Retinal pigment epithelial cell (primary cell): ENCODE results near the gene SAMD14.

Source experiments
- DNase-seq: peaks from one replicate; pipeline ENCODE4 v3.0.0-alpha.2; 2010; ENCODE audit warnings: low read depth
- H3K4me3 ChIP-seq: 2 replicates; pipeline ENCODE4 v1.5.1; 2011; ENCODE audit warnings: mild to moderate bottlenecking, low read length, control low read depth, moderate library complexity
- CTCF ChIP-seq: conservative IDR thresholded peaks from 2 replicates; pipeline ENCODE4 v1.5.1; 2011; ENCODE audit warnings: low read depth, low read length, control low read depth, inconsistent platforms

SAMD14 gene

GRCh38 chr17:50135316-50136095 is 5.5 kb upstream of the SAMD14 start:
- no peak for TF ChIP-seq CTCF
- no peak overlapping the region for H3K4me3 ChIP-seq

GRCh38 chr17:50134206-50135110 is 4.5 kb upstream of the SAMD14 start:
- no peak for DNase-seq
- no peak overlapping the region for H3K4me3 ChIP-seq
- TF ChIP-seq CTCF, result no peak

More at GRCh38 chr17:50135316-50136095, 5.5 kb upstream of the SAMD14 start:
- no peak for DNase-seq

- no peak for DNase-seq
- no peak overlapping the region for H3K4me3 ChIP-seq
- TF ChIP-seq CTCF, result no peak
Observed at GRCh38 chr17:50133769-50134099, 3.8 kb upstream of the SAMD14 start.

GRCh38 chr17:50133028-50133768 is 3.2 kb upstream of the SAMD14 start:
- H3K4me3 ChIP-seq, result no peak overlapping the region
- TF ChIP-seq CTCF, result no peak
- no peak for DNase-seq

GRCh38 chr17:50132104-50132794 is 2.3 kb upstream of the SAMD14 start:
- no peak for DNase-seq
- no peak for TF ChIP-seq CTCF

GRCh38 chr17:50130559-50131305 is 772 bp upstream of the SAMD14 start:
- no peak for TF ChIP-seq CTCF
- no peak overlapping the region for H3K4me3 ChIP-seq
- no peak for DNase-seq

More at GRCh38 chr17:50132104-50132794, 2.3 kb upstream of the SAMD14 start:
- no peak overlapping the region for H3K4me3 ChIP-seq
